Neural progenitor cell (in vitro differentiated cells): ENCODE measurements around the gene MRM2. TPM values are rescaled to one million over a fixed set of nuclear protein-coding genes. Genes with fewer than 3 reads are reported as not detected.

Experiments used
- DNase-seq: peaks from one replicate; pipeline ENCODE4 v3.0.0-alpha.2; 2016; ENCODE audit warnings: low spot score
- H2AFZ ChIP-seq: fragments of 200-600 bp; sonication (generic); replicated peaks from 2 replicates; pipeline ENCODE4 v1.6.1; 2016; ENCODE audit warnings: antibody characterized with exemption
- H3F3A ChIP-seq: fragments of 200-600 bp; sonication (generic); 2 replicates; pipeline ENCODE4 v1.6.1; 2016; ENCODE audit warnings: antibody characterized with exemption, low read depth
- H3K27ac ChIP-seq: fragments of 200-600 bp; sonication (generic); 2 replicates; pipeline ENCODE4 v1.5.1; 2016; ENCODE audit warnings: mild to moderate bottlenecking
- H3K27me3 ChIP-seq: fragments of 200-600 bp; sonication (generic); 2 replicates; pipeline ENCODE4 v1.6.1; 2016; ENCODE audit warnings: mild to moderate bottlenecking, moderate library complexity
- H3K36me3 ChIP-seq: fragments of 200-600 bp; sonication (generic); 2 replicates; pipeline ENCODE4 v1.5.1; 2016
- H3K4me1 ChIP-seq: fragments of 200-600 bp; sonication (generic); 2 replicates; pipeline ENCODE4 v1.6.1; 2016; ENCODE audit warnings: mixed run types
- H3K4me2 ChIP-seq: fragments of 200-600 bp; sonication (generic); 2 replicates; pipeline ENCODE4 v1.6.1; 2016
- H3K4me3 ChIP-seq: fragments of 200-600 bp; sonication (generic); 2 replicates; pipeline ENCODE4 v1.5.1; 2016
- H3K79me2 ChIP-seq: fragments of 200-600 bp; sonication (generic); 2 replicates; pipeline ENCODE4 v1.6.1; 2016; ENCODE audit warnings: low read depth
- H3K9ac ChIP-seq: fragments of 200-600 bp; sonication (generic); 2 replicates; pipeline ENCODE4 v1.6.1; 2016
- H3K9me3 ChIP-seq: fragments of 200-600 bp; sonication (generic); 2 replicates; pipeline ENCODE4 v1.5.1; 2016; ENCODE audit warnings: low read depth
- H4K20me1 ChIP-seq: fragments of 200-600 bp; sonication (generic); 2 replicates; pipeline ENCODE4 v1.6.1; 2016; ENCODE audit warnings: low read depth
- H3K27ac Mint-ChIP-seq: 3 replicates; pipeline ENCODE4 v1.8.0; 2021; ENCODE audit warnings: mixed read lengths
- H3K27me3 Mint-ChIP-seq: 2 replicates; pipeline ENCODE4 v1.8.0; 2022; ENCODE audit warnings: low read depth, mild to moderate bottlenecking, inconsistent platforms, moderate library complexity, mixed read lengths; ENCODE audit not compliant: insufficient read depth
- H3K36me3 Mint-ChIP-seq: 3 replicates; pipeline ENCODE4 v1.8.0; 2021; ENCODE audit warnings: mixed read lengths
- H3K4me1 Mint-ChIP-seq: 3 replicates; pipeline ENCODE4 v1.8.0; 2021; ENCODE audit warnings: mixed read lengths
- H3K4me3 Mint-ChIP-seq: 3 replicates; pipeline ENCODE4 v1.8.0; 2021; ENCODE audit warnings: mild to moderate bottlenecking, moderate library complexity, mixed read lengths
- H3K9me3 Mint-ChIP-seq: 3 replicates; pipeline ENCODE4 v1.8.0; 2020; ENCODE audit warnings: mixed read lengths
- CTCF ChIP-seq: fragments of 200-600 bp; sonication (generic); IDR thresholded peaks from 2 replicates; pipeline ENCODE4 v1.5.1; 2017; ENCODE audit warnings: antibody characterized with exemption, mild to moderate bottlenecking
- EZH2 ChIP-seq: fragments of 200-600 bp; sonication (generic); IDR thresholded peaks from 2 replicates; pipeline ENCODE4 v1.6.1; 2017; ENCODE audit warnings: antibody characterized with exemption, mild to moderate bottlenecking, moderate library complexity
- EZH2phosphoT487 ChIP-seq: fragments of 200-600 bp; sonication (generic); IDR thresholded peaks from 2 replicates; pipeline ENCODE4 v1.6.1; 2017; ENCODE audit warnings: antibody characterized with exemption
- total RNA-seq: library from RNA; depleted of rRNA; stranded (reverse); fragments of >200 nt; gene quantifications from 2 replicates; pipeline ENCODE4 v1.2.3, GENCODE V29; 2015; ENCODE audit warnings: low replicate concordance

MRM2 gene
- total RNA-seq, 1 donor from 2014 or later: 34.3 TPM

- DNase-seq: no peak
- H3K27ac ChIP-seq: no peak overlapping the region
- H3K9ac ChIP-seq: peak overlapping the region; percentile 14
- peaks cover 8% of the 10 kb centered on the region for H3K36me3 Mint-ChIP-seq
- no peak overlapping the region for H3K27ac Mint-ChIP-seq
- peaks cover 4% of the 10 kb centered on the region for H3K27me3 Mint-ChIP-seq
- H3K4me1 ChIP-seq: peaks cover 5% of the 10 kb centered on the region
- no peak overlapping the region for H3K4me3 ChIP-seq
- peaks cover 18% of the 10 kb centered on the region for H3K4me1 Mint-ChIP-seq
- TF ChIP-seq EZH2 (no peak), CTCF (no peak), EZH2phosphoT487 (no peak)
- peaks cover 31% of the 10 kb centered on the region for H4K20me1 ChIP-seq
- no peaks in the 10 kb centered on the region for H3K27me3 ChIP-seq
- H3F3A ChIP-seq: peaks cover 26% of the 10 kb centered on the region
- no peaks in the 10 kb centered on the region for H3K9me3 ChIP-seq
- no peak overlapping the region for H3K4me3 Mint-ChIP-seq
- no peak overlapping the region for H3K4me2 ChIP-seq
- H2AFZ ChIP-seq: no peak overlapping the region
- H3K36me3 ChIP-seq: peaks cover 5% of the 10 kb centered on the region
- H3K79me2 ChIP-seq: peaks cover 60% of the 10 kb centered on the region
- H3K9me3 Mint-ChIP-seq: no peaks in the 10 kb centered on the region
These were observed 11.1 kb downstream of the MRM2 start for GRCh38 chr7:2230882-2231281.

GRCh38 chr7:2230226-2230625, 11.8 kb downstream of the MRM2 start:
- Mint-ChIP-seq H3K27ac (no peak overlapping the region), H3K4me3 (peak overlapping the region; percentile 62)
- no peak overlapping the region for H3K4me3 ChIP-seq

GRCh38 chr7:2229467-2229866, 12.5 kb downstream of the MRM2 start:
- peaks cover 67% of the 10 kb centered on the region for H3K79me2 ChIP-seq
- H3K4me3 Mint-ChIP-seq: no peak overlapping the region
- no peaks in the 10 kb centered on the region for H3K36me3 ChIP-seq

More at GRCh38 chr7:2230226-2230625, 11.8 kb downstream of the MRM2 start:
- Histone ChIP-seq H3K4me1 (peaks cover 5% of the 10 kb centered on the region), H3K27ac (no peak overlapping the region), H3K27me3 (no peaks in the 10 kb centered on the region), H3K4me2 (no peak overlapping the region), H3K9me3 (no peaks in the 10 kb centered on the region), H4K20me1 (peaks cover 31% of the 10 kb centered on the region), H3K36me3 (peaks cover 5% of the 10 kb centered on the region), H3F3A (peaks cover 24% of the 10 kb centered on the region), H3K9ac (peak overlapping the region; percentile 14), H3K79me2 (peaks cover 64% of the 10 kb centered on the region), H2AFZ (no peak overlapping the region)
- H3K4me1 Mint-ChIP-seq: peaks cover 18% of the 10 kb centered on the region
- H3K27me3 Mint-ChIP-seq: peaks cover 4% of the 10 kb centered on the region
- no peak for DNase-seq
- peaks cover 12% of the 10 kb centered on the region for H3K36me3 Mint-ChIP-seq
- TF ChIP-seq EZH2: no peak
- H3K9me3 Mint-ChIP-seq: no peaks in the 10 kb centered on the region

GRCh38 chr7:2228921-2229320, 13.1 kb downstream of the MRM2 start:
- peaks cover 15% of the 10 kb centered on the region for H3F3A ChIP-seq
- H3K27me3 Mint-ChIP-seq: peaks cover 4% of the 10 kb centered on the region
- H3K4me1 ChIP-seq: peaks cover 5% of the 10 kb centered on the region
- H3K4me3 ChIP-seq: no peak overlapping the region
- no peak overlapping the region for H3K27ac ChIP-seq
- H4K20me1 ChIP-seq: peaks cover 31% of the 10 kb centered on the region
- no peaks in the 10 kb centered on the region for H3K9me3 Mint-ChIP-seq
- H3K27me3 ChIP-seq: no peaks in the 10 kb centered on the region
- H3K4me1 Mint-ChIP-seq: peaks cover 18% of the 10 kb centered on the region
- H3K79me2 ChIP-seq: peaks cover 72% of the 10 kb centered on the region
- H3K36me3 Mint-ChIP-seq: peaks cover 13% of the 10 kb centered on the region
- no peaks in the 10 kb centered on the region for H3K9me3 ChIP-seq
- no peak overlapping the region for H3K27ac Mint-ChIP-seq
- no peak overlapping the region for H3K4me2 ChIP-seq
- no peak overlapping the region for H2AFZ ChIP-seq
- no peak overlapping the region for H3K4me3 Mint-ChIP-seq
- no peaks in the 10 kb centered on the region for H3K36me3 ChIP-seq
- TF ChIP-seq CTCF: no peak
- no peak for TF ChIP-seq EZH2phosphoT487
- no peak for TF ChIP-seq EZH2
- no peak overlapping the region for H3K9ac ChIP-seq
- no peak for DNase-seq

More at GRCh38 chr7:2229467-2229866, 12.5 kb downstream of the MRM2 start:
- Histone ChIP-seq H3K4me1 (peaks cover 5% of the 10 kb centered on the region), H2AFZ (no peak overlapping the region), H3K4me3 (no peak overlapping the region), H3K9me3 (no peaks in the 10 kb centered on the region), H3F3A (peaks cover 21% of the 10 kb centered on the region), H3K4me2 (no peak overlapping the region), H3K27me3 (no peaks in the 10 kb centered on the region), H3K9ac (no peak overlapping the region), H3K27ac (no peak overlapping the region), H4K20me1 (peaks cover 31% of the 10 kb centered on the region)
- Mint-ChIP-seq H3K4me1 (peaks cover 18% of the 10 kb centered on the region), H3K9me3 (no peaks in the 10 kb centered on the region), H3K27ac (no peak overlapping the region), H3K27me3 (peaks cover 4% of the 10 kb centered on the region), H3K36me3 (peaks cover 9% of the 10 kb centered on the region)
- TF ChIP-seq EZH2phosphoT487: no peak
- DNase-seq: no peak
